ENCODE results near the gene COL25A1.

The COL25A1 gene

DNA sequence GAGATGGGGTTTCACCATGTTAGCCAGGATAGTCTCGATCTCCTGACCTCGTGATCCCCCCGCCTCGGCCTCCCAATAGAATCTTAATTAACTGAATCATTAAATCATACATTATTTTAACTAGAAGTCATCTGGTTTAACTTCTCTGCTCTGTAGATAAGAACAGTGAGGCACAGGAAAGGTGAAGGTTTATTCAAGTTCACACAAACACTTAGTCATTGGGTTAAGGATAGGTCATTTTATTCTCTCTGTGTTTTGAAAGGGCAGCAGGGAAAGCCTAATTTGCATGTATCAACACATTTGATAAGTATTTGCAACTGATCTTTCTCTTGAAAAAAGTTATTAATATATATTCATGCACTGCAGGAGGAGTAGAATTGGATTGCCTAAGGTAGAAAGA, 538.5 kb downstream of the COL25A1 start:
- H3K27ac ChIP-seq (ENCODE audit: insufficient read depth in 1 of 2, low read depth in 1 of 2, low read length in 2 of 2, poor library complexity in 1 of 2, severe bottlenecking in 2 of 2), result no peak overlapping the region
- DNase-seq, result no peak
- ChIA-PET POLR2A (no interaction called here), CTCF (no interaction called here)
- peaks cover 6 to 83% (median 39%) of the 10 kb centered on the region in 5 experiments for H3K27me3 ChIP-seq (replicated peaks in 2 of 5; ENCODE audit: control insufficient read depth in 4 of 5, insufficient read depth in 5 of 5, low read length in 4 of 5)
- no CpG with 5 or more reads among the region's 4 CpGs for WGBS (ENCODE audit: insufficient coverage)
- H3K36me3 ChIP-seq (ENCODE audit: control insufficient read depth in 4 of 4, insufficient read depth in 4 of 4, low read length in 3 of 4), result no peaks in the 10 kb centered on the region
- peaks cover 0 to 13% (median 0%) of the 10 kb centered on the region in 5 experiments for H3K9me3 ChIP-seq (ENCODE audit: control extremely low read depth in 1 of 5, control insufficient read depth in 4 of 5, insufficient read depth in 2 of 5, low read depth in 1 of 5, low read length in 4 of 5)
- H3K4me3 ChIP-seq (ENCODE audit: control insufficient read depth in 1 of 7, extremely low read depth in 1 of 7, insufficient read depth in 4 of 7, low read depth in 2 of 7, low read length in 6 of 7), result no peak overlapping the region
- H3K4me1 ChIP-seq (ENCODE audit: control extremely low read depth in 1 of 4, control insufficient read depth in 4 of 4, insufficient read depth in 4 of 4, low read length in 3 of 4), result peaks cover 3 to 14% (median 11%) of the 10 kb centered on the region in 4 experiments

DNA sequence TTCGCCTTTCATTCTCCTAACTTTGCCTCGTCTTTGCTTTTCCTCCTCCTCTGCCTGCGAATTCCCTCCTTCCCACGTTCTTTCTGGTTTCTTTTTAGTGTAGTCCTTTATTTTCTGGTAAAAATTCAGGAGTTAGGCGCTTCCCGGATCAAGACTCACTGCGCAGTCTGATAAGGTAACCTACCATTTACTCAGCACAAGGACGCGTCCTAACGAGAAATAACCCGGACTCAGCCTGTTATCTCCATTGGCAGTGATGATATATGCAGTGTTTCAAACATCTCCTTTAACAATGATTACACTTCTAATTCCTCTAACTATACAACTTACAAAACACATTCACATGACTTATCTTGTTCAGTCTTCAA, 539.2 kb downstream of the COL25A1 start:
- 19% methylated on average over 4 of the region's 11 CpGs for WGBS (ENCODE audit: insufficient coverage)
- Histone ChIP-seq H3K36me3 (ENCODE audit: control insufficient read depth in 4 of 4, insufficient read depth in 4 of 4, low read length in 3 of 4) (no peaks in the 10 kb centered on the region), H3K9me3 (ENCODE audit: control extremely low read depth in 1 of 5, control insufficient read depth in 4 of 5, insufficient read depth in 2 of 5, low read depth in 1 of 5, low read length in 4 of 5) (peaks cover 0 to 13% (median 0%) of the 10 kb centered on the region in 5 experiments), H3K4me1 (ENCODE audit: control extremely low read depth in 1 of 4, control insufficient read depth in 4 of 4, insufficient read depth in 4 of 4, low read length in 3 of 4) (peaks cover 3 to 14% (median 11%) of the 10 kb centered on the region in 4 experiments), H3K27ac (ENCODE audit: insufficient read depth in 1 of 2, low read depth in 1 of 2, low read length in 2 of 2, poor library complexity in 1 of 2, severe bottlenecking in 2 of 2) (no peak overlapping the region), H3K4me3 (ENCODE audit: control insufficient read depth in 1 of 7, extremely low read depth in 1 of 7, insufficient read depth in 4 of 7, low read depth in 2 of 7, low read length in 6 of 7) (peak overlapping the region in 6 of 7 experiments; percentile 48 to 70 (median 64)), H3K27me3 (replicated peaks in 2 of 5; ENCODE audit: control insufficient read depth in 4 of 5, insufficient read depth in 5 of 5, low read length in 4 of 5) (peaks cover 6 to 86% (median 39%) of the 10 kb centered on the region in 5 experiments)
- CTCF ChIA-PET, result interaction anchor here (0.6 kb wide), 1 partner anchor 598 kb away, joined by 3 read pairs; no protein-coding TSS in a partner anchor
- POLR2A ChIA-PET, result no interaction called here
- peak in 2 of 3 donors; percentile 24 to 30 for DNase-seq

DNA sequence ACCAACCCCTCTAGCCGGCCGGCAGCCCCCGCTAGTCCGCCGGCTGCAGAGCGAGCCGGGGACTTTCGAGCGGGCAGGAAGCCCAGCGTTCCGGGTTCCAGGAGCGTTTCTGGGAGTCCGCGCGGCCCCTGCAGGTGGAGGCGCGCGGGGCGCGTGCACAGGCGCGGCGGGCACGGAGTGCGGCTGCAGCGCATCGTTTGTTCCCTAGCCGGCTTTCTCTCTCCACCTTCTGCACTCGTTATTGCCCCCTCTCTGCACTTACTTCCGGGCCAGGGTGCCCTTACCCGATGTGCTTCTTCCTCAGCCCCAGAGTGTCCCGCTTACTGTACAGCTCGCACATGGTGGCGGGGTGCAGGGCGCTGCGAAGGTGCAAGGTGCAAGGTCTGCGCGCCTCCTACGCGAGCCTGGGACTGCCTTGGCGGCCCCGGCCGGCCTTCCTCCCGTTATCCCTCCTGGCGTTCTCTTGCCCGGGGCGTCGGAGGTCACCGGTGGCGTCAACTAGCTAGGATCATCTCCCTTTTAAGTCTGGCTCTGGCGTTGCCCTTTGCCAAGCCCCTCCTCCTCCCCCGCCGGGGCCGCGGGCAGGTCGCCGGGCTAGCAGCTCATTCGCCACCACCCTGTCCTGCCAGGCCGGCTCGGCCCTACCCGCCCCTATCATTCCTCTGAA, 539.8 kb downstream of the COL25A1 start, which contains the start of gene ETNPPL:
TSS of gene ETNPPL (minus strand) at position 495 of the 667 bp plus-strand sequence. CDS start at position 340, 155 bp downstream.
- WGBS (ENCODE audit: insufficient coverage), result under 1% methylated on average over 60 of the region's 61 CpGs
- CTCF ChIA-PET, result interaction anchor here (0.7 kb wide), 1 partner anchor 14 kb away, joined by 3 read pairs; no protein-coding TSS in a partner anchor

More for the DNA sequence above, 539.8 kb downstream of the COL25A1 start, which contains the start of gene ETNPPL:
- DNase-seq, result peak in 2 of 3 donors; percentile 38 to 55
- H3K9me3 ChIP-seq (ENCODE audit: control extremely low read depth in 1 of 5, control insufficient read depth in 4 of 5, insufficient read depth in 2 of 5, low read depth in 1 of 5, low read length in 4 of 5), result peaks cover 0 to 13% (median 0%) of the 10 kb centered on the region in 5 experiments
- POLR2A ChIA-PET, result no interaction called here
- no peak within 1 kb of the TSS for H3K27ac ChIP-seq (ENCODE audit: insufficient read depth in 1 of 2, low read depth in 1 of 2, low read length in 2 of 2, poor library complexity in 1 of 2, severe bottlenecking in 2 of 2)
- peaks cover 6 to 86% (median 39%) of the 10 kb centered on the region in 5 experiments for H3K27me3 ChIP-seq (replicated peaks in 2 of 5; ENCODE audit: control insufficient read depth in 4 of 5, insufficient read depth in 5 of 5, low read length in 4 of 5)
- no peaks in the 10 kb centered on the region for H3K36me3 ChIP-seq (ENCODE audit: control insufficient read depth in 4 of 4, insufficient read depth in 4 of 4, low read length in 3 of 4)
- H3K4me1 ChIP-seq (ENCODE audit: control extremely low read depth in 1 of 4, control insufficient read depth in 4 of 4, insufficient read depth in 4 of 4, low read length in 3 of 4), result peaks cover 3 to 14% (median 11%) of the 10 kb centered on the region in 4 experiments
- peak within 1 kb of the TSS in 6 of 7 experiments; percentile 48 to 70 (median 64) for H3K4me3 ChIP-seq (ENCODE audit: control insufficient read depth in 1 of 7, extremely low read depth in 1 of 7, insufficient read depth in 4 of 7, low read depth in 2 of 7, low read length in 6 of 7)

Measured in common myeloid progenitor, CD34-positive (primary cell).